ENCODE data around the gene AGAP9.
"Not testable (repeated sequence)": the region's sequence is repeated elsewhere in the genome, so short reads cannot be mapped to it uniquely, and the experiment has no call there.

DNA sequence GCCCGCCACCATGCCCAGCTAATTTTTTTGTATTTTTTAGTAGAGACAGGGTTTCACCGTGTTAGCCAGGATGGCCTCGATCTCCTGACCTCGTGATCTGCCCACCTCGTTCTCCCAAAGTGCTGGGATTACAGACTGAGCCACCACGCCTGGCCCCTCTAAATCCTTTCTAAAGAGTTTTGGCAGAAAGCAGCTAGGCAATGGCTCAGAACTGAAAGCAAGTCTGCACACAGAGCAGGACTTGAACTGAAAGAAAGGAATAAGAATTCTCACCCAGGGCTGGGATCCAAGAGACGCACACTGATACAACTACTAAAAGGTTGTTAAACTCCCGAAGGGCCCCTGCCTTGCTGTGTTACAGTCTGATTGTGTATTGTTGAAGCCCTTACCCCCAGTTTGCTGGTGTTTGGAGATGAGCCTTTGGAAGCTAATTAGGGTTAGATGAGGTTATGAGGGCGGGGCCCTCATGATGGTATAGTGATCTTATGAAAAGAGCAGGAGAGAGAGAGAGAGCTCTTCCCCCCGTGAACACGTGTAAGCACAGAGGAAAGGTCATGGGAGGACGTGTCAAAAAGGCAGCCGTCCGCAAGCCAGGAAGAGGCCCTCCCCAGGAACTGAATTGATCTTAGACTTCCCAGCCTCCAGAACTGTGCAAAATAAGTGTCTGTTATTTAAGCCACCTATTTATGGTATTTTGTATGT, 58.1 kb downstream of the AGAP9 start:
- not testable (repeated sequence) for TF ChIP-seq CTCF, POLR2A (IDR thresholded peaks at IDR 0.05)

Measured in esophagus squamous epithelium (tissue), 4 donors.